Measurements from ENCODE around the gene FBXL7. TPM values are rescaled to one million over a fixed set of nuclear protein-coding genes. Genes with fewer than 3 reads are reported as not detected.

Gene FBXL7
- total RNA-seq, 5 donors from 2014 or later (not counting 1 experiment from before 2014, with no cell fraction given): 0.06 to 0.07 TPM; not detected in 3

- ChIA-PET CTCF (no interaction called here), POLR2A (no interaction called here)
- no CpG with 5 or more reads among the region's 3 CpGs for WGBS (ENCODE audit: insufficient coverage)
- Histone ChIP-seq H3K9me3 (no peaks in the 10 kb centered on the region), H3K36me3 (ENCODE audit: control insufficient read depth in 2 of 2, extremely low read depth in 1 of 2, insufficient read depth in 1 of 2, low read length in 1 of 2) (no peaks in the 10 kb centered on the region), H3K4me3 (ENCODE audit: control insufficient read depth in 1 of 2, extremely low read depth in 1 of 2, low read length in 1 of 2) (no peak overlapping the region), H3K27ac (ENCODE audit: low read length) (no peak overlapping the region), H3K27me3 (replicated peaks in 1 of 2; ENCODE audit: control insufficient read depth in 2 of 2, extremely low read depth in 1 of 2, insufficient read depth in 2 of 2, low read length in 1 of 2) (no peaks in the 10 kb centered on the region), H3K4me1 (ENCODE audit: control insufficient read depth in 1 of 2, extremely low read depth in 1 of 2, insufficient read depth in 2 of 2, low read length in 2 of 2) (no peaks in the 10 kb centered on the region)
- Mint-ChIP-seq H3K27me3 (no peaks in the 10 kb centered on the region), H3K27ac (no peak overlapping the region), H3K4me3 (no peak overlapping the region), H3K36me3 (no peaks in the 10 kb centered on the region), H3K4me1 (no peaks in the 10 kb centered on the region), H3K9me3 (peaks cover 4 to 14% (median 8%) of the 10 kb centered on the region in 3 donors)
- DNase-seq (no peak), ATAC-seq (replicated peaks in 1 of 4) (no peak)
Measured at GRCh38 chr5:15463231-15463980, 36.6 kb upstream of the FBXL7 start.

- no peaks in the 10 kb centered on the region for H3K36me3 ChIP-seq (ENCODE audit: control insufficient read depth in 2 of 2, extremely low read depth in 1 of 2, insufficient read depth in 1 of 2, low read length in 1 of 2)
- Mint-ChIP-seq H3K4me1 (no peaks in the 10 kb centered on the region), H3K27ac (no peak overlapping the region), H3K36me3 (no peaks in the 10 kb centered on the region), H3K9me3 (peaks cover 6 to 16% (median 15%) of the 10 kb centered on the region in 3 donors), H3K27me3 (no peaks in the 10 kb centered on the region), H3K4me3 (no peak overlapping the region)
- ChIA-PET POLR2A (no interaction called here), CTCF (no interaction called here)
- H3K27me3 ChIP-seq (replicated peaks in 1 of 2; ENCODE audit: control insufficient read depth in 2 of 2, extremely low read depth in 1 of 2, insufficient read depth in 2 of 2, low read length in 1 of 2): no peaks in the 10 kb centered on the region
- H3K4me3 ChIP-seq (ENCODE audit: control insufficient read depth in 1 of 2, extremely low read depth in 1 of 2, low read length in 1 of 2): no peak overlapping the region
- no peak for ATAC-seq (replicated peaks in 1 of 4)
- 77% methylated on average over 5 of the region's 8 CpGs for WGBS (ENCODE audit: insufficient coverage)
- no peaks in the 10 kb centered on the region for H3K4me1 ChIP-seq (ENCODE audit: control insufficient read depth in 1 of 2, extremely low read depth in 1 of 2, insufficient read depth in 2 of 2, low read length in 2 of 2)
- no peak for DNase-seq
- no peaks in the 10 kb centered on the region for H3K9me3 ChIP-seq
- H3K27ac ChIP-seq (ENCODE audit: low read length): no peak overlapping the region
Measured at GRCh38 chr5:15472116-15472515, 27.9 kb upstream of the FBXL7 start.

- no peaks in the 10 kb centered on the region for H3K36me3 Mint-ChIP-seq
- H3K4me3 Mint-ChIP-seq: no peak overlapping the region
- H3K4me3 ChIP-seq (ENCODE audit: control insufficient read depth in 1 of 2, extremely low read depth in 1 of 2, low read length in 1 of 2): no peak overlapping the region
- ATAC-seq (replicated peaks in 1 of 4): no peak
- POLR2A ChIA-PET: no interaction called here
- H3K27me3 Mint-ChIP-seq: no peaks in the 10 kb centered on the region
- H3K4me1 Mint-ChIP-seq: no peaks in the 10 kb centered on the region
- H3K27me3 ChIP-seq (replicated peaks in 1 of 2; ENCODE audit: control insufficient read depth in 2 of 2, extremely low read depth in 1 of 2, insufficient read depth in 2 of 2, low read length in 1 of 2): no peaks in the 10 kb centered on the region
- no peaks in the 10 kb centered on the region for H3K9me3 ChIP-seq
- H3K27ac ChIP-seq (ENCODE audit: low read length): no peak overlapping the region
- no peaks in the 10 kb centered on the region for H3K36me3 ChIP-seq (ENCODE audit: control insufficient read depth in 2 of 2, extremely low read depth in 1 of 2, insufficient read depth in 1 of 2, low read length in 1 of 2)
- H3K4me1 ChIP-seq (ENCODE audit: control insufficient read depth in 1 of 2, extremely low read depth in 1 of 2, insufficient read depth in 2 of 2, low read length in 2 of 2): no peaks in the 10 kb centered on the region
- H3K27ac Mint-ChIP-seq: no peak overlapping the region
- DNase-seq: no peak
- peaks cover 10 to 16% (median 13%) of the 10 kb centered on the region in 3 donors for H3K9me3 Mint-ChIP-seq
- CTCF ChIA-PET: no interaction called here
Measured at GRCh38 chr5:15474143-15474719, 25.7 kb upstream of the FBXL7 start.

- Mint-ChIP-seq H3K4me3 (no peak overlapping the region), H3K4me1 (no peaks in the 10 kb centered on the region), H3K27ac (no peak overlapping the region), H3K27me3 (no peaks in the 10 kb centered on the region), H3K36me3 (no peaks in the 10 kb centered on the region), H3K9me3 (peaks cover 9 to 10% (median 10%) of the 10 kb centered on the region in 3 donors)
- Histone ChIP-seq H3K27ac (ENCODE audit: low read length) (no peak overlapping the region), H3K9me3 (no peaks in the 10 kb centered on the region), H3K36me3 (ENCODE audit: control insufficient read depth in 2 of 2, extremely low read depth in 1 of 2, insufficient read depth in 1 of 2, low read length in 1 of 2) (no peaks in the 10 kb centered on the region), H3K4me1 (ENCODE audit: control insufficient read depth in 1 of 2, extremely low read depth in 1 of 2, insufficient read depth in 2 of 2, low read length in 2 of 2) (no peaks in the 10 kb centered on the region), H3K4me3 (ENCODE audit: control insufficient read depth in 1 of 2, extremely low read depth in 1 of 2, low read length in 1 of 2) (no peak overlapping the region), H3K27me3 (replicated peaks in 1 of 2; ENCODE audit: control insufficient read depth in 2 of 2, extremely low read depth in 1 of 2, insufficient read depth in 2 of 2, low read length in 1 of 2) (no peaks in the 10 kb centered on the region)
- DNase-seq (no peak), ATAC-seq (replicated peaks in 1 of 4) (no peak)
- WGBS (ENCODE audit: insufficient coverage): 89% methylated on average over 3 of the region's 7 CpGs
- POLR2A ChIA-PET: no interaction called here
- CTCF ChIA-PET: no interaction called here
Measured at GRCh38 chr5:15475367-15475766, 24.6 kb upstream of the FBXL7 start.

GRCh38 chr5:15476977-15477376 lies 23.0 kb upstream of the FBXL7 start:
- Mint-ChIP-seq H3K9me3 (peaks cover 7 to 10% (median 9%) of the 10 kb centered on the region in 3 donors), H3K27me3 (no peaks in the 10 kb centered on the region), H3K4me1 (no peaks in the 10 kb centered on the region), H3K36me3 (no peaks in the 10 kb centered on the region), H3K27ac (no peak overlapping the region), H3K4me3 (no peak overlapping the region)
- CTCF ChIA-PET: no interaction called here
- Histone ChIP-seq H3K27me3 (replicated peaks in 1 of 2; ENCODE audit: control insufficient read depth in 2 of 2, extremely low read depth in 1 of 2, insufficient read depth in 2 of 2, low read length in 1 of 2) (no peaks in the 10 kb centered on the region), H3K4me1 (ENCODE audit: control insufficient read depth in 1 of 2, extremely low read depth in 1 of 2, insufficient read depth in 2 of 2, low read length in 2 of 2) (no peaks in the 10 kb centered on the region), H3K36me3 (ENCODE audit: control insufficient read depth in 2 of 2, extremely low read depth in 1 of 2, insufficient read depth in 1 of 2, low read length in 1 of 2) (no peaks in the 10 kb centered on the region), H3K27ac (ENCODE audit: low read length) (no peak overlapping the region), H3K9me3 (no peaks in the 10 kb centered on the region), H3K4me3 (ENCODE audit: control insufficient read depth in 1 of 2, extremely low read depth in 1 of 2, low read length in 1 of 2) (no peak overlapping the region)
- POLR2A ChIA-PET: no interaction called here
- no CpG with 5 or more reads among the region's 3 CpGs for WGBS (ENCODE audit: insufficient coverage)
- ATAC-seq (replicated peaks in 1 of 4) (no peak), DNase-seq (no peak)

- Histone ChIP-seq H3K36me3 (ENCODE audit: control insufficient read depth in 2 of 2, extremely low read depth in 1 of 2, insufficient read depth in 1 of 2, low read length in 1 of 2) (no peaks in the 10 kb centered on the region), H3K4me3 (ENCODE audit: control insufficient read depth in 1 of 2, extremely low read depth in 1 of 2, low read length in 1 of 2) (no peak overlapping the region), H3K4me1 (ENCODE audit: control insufficient read depth in 1 of 2, extremely low read depth in 1 of 2, insufficient read depth in 2 of 2, low read length in 2 of 2) (no peaks in the 10 kb centered on the region), H3K27me3 (replicated peaks in 1 of 2; ENCODE audit: control insufficient read depth in 2 of 2, extremely low read depth in 1 of 2, insufficient read depth in 2 of 2, low read length in 1 of 2) (no peaks in the 10 kb centered on the region), H3K27ac (ENCODE audit: low read length) (no peak overlapping the region), H3K9me3 (no peaks in the 10 kb centered on the region)
- POLR2A ChIA-PET: no interaction called here
- Mint-ChIP-seq H3K4me3 (no peak overlapping the region), H3K36me3 (no peaks in the 10 kb centered on the region), H3K9me3 (peaks cover 4 to 10% (median 6%) of the 10 kb centered on the region in 3 donors), H3K4me1 (no peaks in the 10 kb centered on the region), H3K27me3 (no peaks in the 10 kb centered on the region), H3K27ac (no peak overlapping the region)
- CTCF ChIA-PET: no interaction called here
- DNase-seq (no peak), ATAC-seq (replicated peaks in 1 of 4) (no peak)
- 25% methylated on average over 2 of the region's 2 CpGs for WGBS (ENCODE audit: insufficient coverage)
Measured at GRCh38 chr5:15480436-15480835, 19.5 kb upstream of the FBXL7 start.

Data from T-cell (primary cell).